ENCODE data around the gene EP400.

DNA sequence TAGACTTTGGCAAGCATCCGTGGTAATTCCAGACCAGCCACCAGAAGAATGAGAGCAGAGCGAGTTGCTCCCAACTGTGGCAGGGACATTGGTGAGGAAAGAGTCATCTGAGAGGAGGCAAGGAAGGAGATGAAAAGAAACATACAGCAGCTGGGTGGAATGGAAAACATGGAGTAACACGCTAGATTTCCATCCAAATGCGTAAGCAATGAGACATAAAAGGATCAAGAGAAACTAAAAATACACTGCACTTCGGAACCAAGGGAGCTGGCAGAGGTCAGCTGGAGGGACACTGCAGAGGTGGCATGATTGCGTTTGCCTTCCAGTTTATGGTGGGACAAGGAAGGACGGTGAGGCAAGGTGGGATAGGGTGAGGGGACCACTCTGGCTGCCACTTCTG, 111.5 kb downstream of the EP400 start:
- TF ChIP-seq, protein P1, sequence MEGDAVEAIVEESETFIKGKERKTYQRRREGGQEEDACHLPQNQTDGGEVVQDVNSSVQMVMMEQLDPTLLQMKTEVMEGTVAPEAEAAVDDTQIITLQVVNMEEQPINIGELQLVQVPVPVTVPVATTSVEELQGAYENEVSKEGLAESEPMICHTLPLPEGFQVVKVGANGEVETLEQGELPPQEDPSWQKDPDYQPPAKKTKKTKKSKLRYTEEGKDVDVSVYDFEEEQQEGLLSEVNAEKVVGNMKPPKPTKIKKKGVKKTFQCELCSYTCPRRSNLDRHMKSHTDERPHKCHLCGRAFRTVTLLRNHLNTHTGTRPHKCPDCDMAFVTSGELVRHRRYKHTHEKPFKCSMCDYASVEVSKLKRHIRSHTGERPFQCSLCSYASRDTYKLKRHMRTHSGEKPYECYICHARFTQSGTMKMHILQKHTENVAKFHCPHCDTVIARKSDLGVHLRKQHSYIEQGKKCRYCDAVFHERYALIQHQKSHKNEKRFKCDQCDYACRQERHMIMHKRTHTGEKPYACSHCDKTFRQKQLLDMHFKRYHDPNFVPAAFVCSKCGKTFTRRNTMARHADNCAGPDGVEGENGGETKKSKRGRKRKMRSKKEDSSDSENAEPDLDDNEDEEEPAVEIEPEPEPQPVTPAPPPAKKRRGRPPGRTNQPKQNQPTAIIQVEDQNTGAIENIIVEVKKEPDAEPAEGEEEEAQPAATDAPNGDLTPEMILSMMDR (conservative IDR thresholded peaks at IDR 0.05; ENCODE audit: low read depth, low read length), result no peak
- no peak for TF ChIP-seq EZH2 (IDR thresholded peaks at IDR 0.05; ENCODE audit: borderline replicate concordance, low read depth, low read length, poor library complexity, severe bottlenecking)
